AG04449 (cell line): Measurements from ENCODE around the gene ARFGAP2.

Experiments used
- CTCF ChIA-PET: fragments of 350-600 bp; formaldehyde crosslinking; extraction: SDS; loops from one replicate; lab custom pipeline; 2021; ENCODE audit warnings: antibody characterized with exemption; lab: Yijun Ruan, JAX
- POLR2A ChIA-PET: fragments of 400-600, 350-600 bp; formaldehyde crosslinking; extraction: SDS; loops from one replicate; lab custom pipeline; 2020; ENCODE audit warnings: antibody characterized with exemption, inconsistent platforms; lab: Yijun Ruan, JAX
- DNase-seq: peaks from one replicate; pipeline ENCODE4 v3.0.0-alpha.2; 2010; ENCODE audit warnings: low read depth, low spot score
- H3K4me3 ChIP-seq: 2 replicates; pipeline ENCODE4 v1.5.1; 2011; ENCODE audit warnings: low read depth, mild to moderate bottlenecking, control low read depth, low read length
- CTCF ChIP-seq: IDR thresholded peaks from one replicate; pipeline ENCODE4 v1.5.1; 2011; ENCODE audit warnings: mild to moderate bottlenecking, moderate library complexity, low read length, control low read depth, inconsistent platforms; ENCODE audit not compliant: insufficient read depth; ENCODE audit errors: missing control alignments

Gene ARFGAP2

GRCh38 chr11:47132490-47132889 lies 44.2 kb downstream of the ARFGAP2 start:
- DNase-seq = no peak
- no peak for TF ChIP-seq CTCF
- H3K4me3 ChIP-seq = no peak overlapping the region
- CTCF ChIA-PET = interaction anchor here (1.0 to 2.2 kb wide), 4 partner anchors 9 to 21 kb away, joined by 4 to 8 read pairs (median 5); no protein-coding TSS in a partner anchor
- POLR2A ChIA-PET = no interaction called here

- H3K4me3 ChIP-seq = no peak overlapping the region
- no peak for DNase-seq
- POLR2A ChIA-PET = no interaction called here
- no peak for TF ChIP-seq CTCF
- CTCF ChIA-PET = interaction anchor here (2.2 kb wide), 1 partner anchor 21 kb away, joined by 9 read pairs; no protein-coding TSS in a partner anchor
These were observed 45.5 kb downstream of the ARFGAP2 start for GRCh38 chr11:47131136-47131535.

- TF ChIP-seq CTCF = no peak
- ChIA-PET CTCF (interaction anchor here (2.2 kb wide), 1 partner anchor 22 kb away, joined by 9 read pairs; no protein-coding TSS in a partner anchor), POLR2A (no interaction called here)
- H3K4me3 ChIP-seq = no peak overlapping the region
- no peak for DNase-seq
These were observed 46.1 kb downstream of the ARFGAP2 start for GRCh38 chr11:47130543-47130942.

- DNase-seq = no peak
- no peak for TF ChIP-seq CTCF
- CTCF ChIA-PET = no interaction called here
- POLR2A ChIA-PET = no interaction called here
- no peak overlapping the region for H3K4me3 ChIP-seq
These were observed 49.5 kb downstream of the ARFGAP2 start for GRCh38 chr11:47127213-47127612.

- POLR2A ChIA-PET = no interaction called here
- no peak for TF ChIP-seq CTCF
- DNase-seq = no peak
- CTCF ChIA-PET = interaction anchor here (1.0 to 1.4 kb wide), 2 partner anchors 13 to 27 kb away, joined by 3 read pairs; no protein-coding TSS in a partner anchor
- no peak overlapping the region for H3K4me3 ChIP-seq
These were observed 51.6 kb downstream of the ARFGAP2 start for GRCh38 chr11:47125083-47125482.

GRCh38 chr11:47124675-47125074 lies 52.0 kb downstream of the ARFGAP2 start:
- no peak overlapping the region for H3K4me3 ChIP-seq
- POLR2A ChIA-PET = no interaction called here
- CTCF ChIA-PET = no interaction called here
- no peak for DNase-seq
- no peak for TF ChIP-seq CTCF
